WTC11 (cell line): ENCODE results near the gene MPND. TPM values are rescaled to one million over a fixed set of nuclear protein-coding genes. Genes with fewer than 3 reads are reported as not detected.

Source experiments
- AFF4 ChIP-seq: sonication (generic); formaldehyde crosslinking; IDR thresholded peaks from 2 replicates; pipeline ENCODE4 v1.8.1; 2023; ENCODE audit warnings: mild to moderate bottlenecking, missing genetic modification reagents, borderline replicate concordance
- AR ChIP-seq: fragments of 250-450 bp; sonication (Bioruptor Pico); IDR thresholded peaks from 2 replicates; pipeline ENCODE4 v1.9.0; 2021; ENCODE audit warnings: mild to moderate bottlenecking
- ATF3 ChIP-seq: sonication (generic); formaldehyde crosslinking; conservative IDR thresholded peaks from 2 replicates; pipeline ENCODE4 v1.8.1; 2022; ENCODE audit warnings: mild to moderate bottlenecking, missing genetic modification reagents
- ERG ChIP-seq: fragments of 250-450 bp; sonication (Bioruptor Pico); IDR thresholded peaks from 2 replicates; pipeline ENCODE4 v1.8.0; 2021; ENCODE audit warnings: mild to moderate bottlenecking
- HMGA2 ChIP-seq: fragments of 250-450 bp; sonication (Bioruptor Pico); IDR thresholded peaks from 2 replicates; pipeline ENCODE4 v1.4.0; 2021; ENCODE audit warnings: mild to moderate bottlenecking, moderate library complexity
- MAX ChIP-seq: sonication (generic); formaldehyde crosslinking; IDR thresholded peaks from 2 replicates; pipeline ENCODE4 v1.8.0; 2022; ENCODE audit warnings: mild to moderate bottlenecking, missing genetic modification reagents
- MXD4 ChIP-seq: fragments of 250-450 bp; sonication (Bioruptor Pico); IDR thresholded peaks from 2 replicates; pipeline ENCODE4 v1.8.0; 2021; ENCODE audit warnings: mild to moderate bottlenecking, moderate library complexity, borderline replicate concordance
- MYBL2 ChIP-seq: sonication (generic); formaldehyde crosslinking; IDR thresholded peaks from 2 replicates; pipeline ENCODE4 v1.8.1; 2023; ENCODE audit warnings: mild to moderate bottlenecking, moderate library complexity, missing genetic modification reagents
- NFATC4 ChIP-seq: fragments of 250-450 bp; sonication (Bioruptor Pico); IDR thresholded peaks from 2 replicates; pipeline ENCODE4 v1.9.0; 2021; ENCODE audit warnings: mild to moderate bottlenecking
- NR2C2 ChIP-seq: sonication (generic); formaldehyde crosslinking; IDR thresholded peaks from 2 replicates; pipeline ENCODE4 v1.8.0; 2022; ENCODE audit warnings: mild to moderate bottlenecking, missing genetic modification reagents
- PRRX2 ChIP-seq: fragments of 250-450 bp; sonication (Bioruptor Pico); IDR thresholded peaks from 2 replicates; pipeline ENCODE4 v1.8.0; 2021; ENCODE audit warnings: mild to moderate bottlenecking
- RELA ChIP-seq: sonication (generic); formaldehyde crosslinking; IDR thresholded peaks from 2 replicates; pipeline ENCODE4 v1.8.1; 2022; ENCODE audit warnings: missing genetic modification reagents, mild to moderate bottlenecking, borderline replicate concordance
- SP1 ChIP-seq: sonication (generic); formaldehyde crosslinking; conservative IDR thresholded peaks from 2 replicates; pipeline ENCODE4 v1.8.1; 2022; ENCODE audit warnings: missing genetic modification reagents
- ZNF219 ChIP-seq: sonication (generic); formaldehyde crosslinking; IDR thresholded peaks from 2 replicates; pipeline ENCODE4 v1.8.0; 2023; ENCODE audit warnings: missing genetic modification reagents, mild to moderate bottlenecking, borderline replicate concordance
- ZNF263 ChIP-seq: sonication (generic); formaldehyde crosslinking; IDR thresholded peaks from 2 replicates; pipeline ENCODE4 v1.8.1; 2022; ENCODE audit warnings: low read depth, mild to moderate bottlenecking, moderate library complexity, missing genetic modification reagents
- ZNF416 ChIP-seq: fragments of 250-450 bp; sonication (Bioruptor Pico); IDR thresholded peaks from 2 replicates; pipeline ENCODE4 v1.9.0; 2021; ENCODE audit warnings: mild to moderate bottlenecking, inconsistent platforms
- total RNA-seq: library from RNA; stranded (reverse); gene quantifications from 3 replicates; pipeline ENCODE4 v1.2.3, GENCODE V29; 2021
- TF ChIP-seq, protein P1 (sequence below): sonication (generic); formaldehyde crosslinking; IDR thresholded peaks from 2 replicates; pipeline ENCODE4 v1.8.0; 2023; ENCODE audit warnings: mild to moderate bottlenecking, missing genetic modification reagents
- TF ChIP-seq, protein P2 (sequence below): fragments of 250-450 bp; sonication (Bioruptor Pico); IDR thresholded peaks from 2 replicates; pipeline ENCODE4 v1.9.0; 2021; ENCODE audit warnings: mild to moderate bottlenecking
- TF ChIP-seq, protein P3 (sequence below): sonication (generic); formaldehyde crosslinking; IDR thresholded peaks from 2 replicates; pipeline ENCODE4 v1.8.0; 2023; ENCODE audit warnings: missing genetic modification reagents, mild to moderate bottlenecking, borderline replicate concordance
- TF ChIP-seq, protein P4 (sequence below): fragments of 250-450 bp; sonication (Bioruptor Pico); IDR thresholded peaks from 2 replicates; pipeline ENCODE4 v2.1.2; 2022; ENCODE audit warnings: mild to moderate bottlenecking, moderate library complexity

The MPND gene
- total RNA-seq, 1 experiment from 2014 or later: 28.3 TPM

GRCh38 chr19:4400135-4400936, 57.0 kb downstream of the MPND start, which contains the start of gene SH3GL1 (continued):
- TF ChIP-seq SP1 (CRISPR knock-in tag) (peak; percentile 77), MAX (CRISPR knock-in tag) (peak; percentile 54; the same call in 1 of the 2 replicates), ERG (CRISPR knock-in tag) (no peak), NR2C2 (CRISPR knock-in tag) (no peak), ATF3 (CRISPR knock-in tag) (no peak), AR (no peak), HMGA2 (CRISPR knock-in tag) (no peak), ZNF416 (no peak), ZNF263 (CRISPR knock-in tag) (no peak), AFF4 (CRISPR knock-in tag) (no peak), ZNF219 (CRISPR knock-in tag) (no peak), NFATC4 (CRISPR knock-in tag) (no peak), PRRX2 (no peak), MXD4 (CRISPR knock-in tag) (no peak), MYBL2 (CRISPR knock-in tag) (0 out of 2 replicates have a peak, but pooled peaks have one; percentile 18), RELA (CRISPR knock-in tag) (no peak)
- TF ChIP-seq, protein P1, sequence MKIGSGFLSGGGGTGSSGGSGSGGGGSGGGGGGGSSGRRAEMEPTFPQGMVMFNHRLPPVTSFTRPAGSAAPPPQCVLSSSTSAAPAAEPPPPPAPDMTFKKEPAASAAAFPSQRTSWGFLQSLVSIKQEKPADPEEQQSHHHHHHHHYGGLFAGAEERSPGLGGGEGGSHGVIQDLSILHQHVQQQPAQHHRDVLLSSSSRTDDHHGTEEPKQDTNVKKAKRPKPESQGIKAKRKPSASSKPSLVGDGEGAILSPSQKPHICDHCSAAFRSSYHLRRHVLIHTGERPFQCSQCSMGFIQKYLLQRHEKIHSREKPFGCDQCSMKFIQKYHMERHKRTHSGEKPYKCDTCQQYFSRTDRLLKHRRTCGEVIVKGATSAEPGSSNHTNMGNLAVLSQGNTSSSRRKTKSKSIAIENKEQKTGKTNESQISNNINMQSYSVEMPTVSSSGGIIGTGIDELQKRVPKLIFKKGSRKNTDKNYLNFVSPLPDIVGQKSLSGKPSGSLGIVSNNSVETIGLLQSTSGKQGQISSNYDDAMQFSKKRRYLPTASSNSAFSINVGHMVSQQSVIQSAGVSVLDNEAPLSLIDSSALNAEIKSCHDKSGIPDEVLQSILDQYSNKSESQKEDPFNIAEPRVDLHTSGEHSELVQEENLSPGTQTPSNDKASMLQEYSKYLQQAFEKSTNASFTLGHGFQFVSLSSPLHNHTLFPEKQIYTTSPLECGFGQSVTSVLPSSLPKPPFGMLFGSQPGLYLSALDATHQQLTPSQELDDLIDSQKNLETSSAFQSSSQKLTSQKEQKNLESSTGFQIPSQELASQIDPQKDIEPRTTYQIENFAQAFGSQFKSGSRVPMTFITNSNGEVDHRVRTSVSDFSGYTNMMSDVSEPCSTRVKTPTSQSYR: no peak
- TF ChIP-seq, protein P2, sequence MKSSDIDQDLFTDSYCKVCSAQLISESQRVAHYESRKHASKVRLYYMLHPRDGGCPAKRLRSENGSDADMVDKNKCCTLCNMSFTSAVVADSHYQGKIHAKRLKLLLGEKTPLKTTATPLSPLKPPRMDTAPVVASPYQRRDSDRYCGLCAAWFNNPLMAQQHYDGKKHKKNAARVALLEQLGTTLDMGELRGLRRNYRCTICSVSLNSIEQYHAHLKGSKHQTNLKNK (CRISPR knock-in tag): no peak
- TF ChIP-seq, protein P3, sequence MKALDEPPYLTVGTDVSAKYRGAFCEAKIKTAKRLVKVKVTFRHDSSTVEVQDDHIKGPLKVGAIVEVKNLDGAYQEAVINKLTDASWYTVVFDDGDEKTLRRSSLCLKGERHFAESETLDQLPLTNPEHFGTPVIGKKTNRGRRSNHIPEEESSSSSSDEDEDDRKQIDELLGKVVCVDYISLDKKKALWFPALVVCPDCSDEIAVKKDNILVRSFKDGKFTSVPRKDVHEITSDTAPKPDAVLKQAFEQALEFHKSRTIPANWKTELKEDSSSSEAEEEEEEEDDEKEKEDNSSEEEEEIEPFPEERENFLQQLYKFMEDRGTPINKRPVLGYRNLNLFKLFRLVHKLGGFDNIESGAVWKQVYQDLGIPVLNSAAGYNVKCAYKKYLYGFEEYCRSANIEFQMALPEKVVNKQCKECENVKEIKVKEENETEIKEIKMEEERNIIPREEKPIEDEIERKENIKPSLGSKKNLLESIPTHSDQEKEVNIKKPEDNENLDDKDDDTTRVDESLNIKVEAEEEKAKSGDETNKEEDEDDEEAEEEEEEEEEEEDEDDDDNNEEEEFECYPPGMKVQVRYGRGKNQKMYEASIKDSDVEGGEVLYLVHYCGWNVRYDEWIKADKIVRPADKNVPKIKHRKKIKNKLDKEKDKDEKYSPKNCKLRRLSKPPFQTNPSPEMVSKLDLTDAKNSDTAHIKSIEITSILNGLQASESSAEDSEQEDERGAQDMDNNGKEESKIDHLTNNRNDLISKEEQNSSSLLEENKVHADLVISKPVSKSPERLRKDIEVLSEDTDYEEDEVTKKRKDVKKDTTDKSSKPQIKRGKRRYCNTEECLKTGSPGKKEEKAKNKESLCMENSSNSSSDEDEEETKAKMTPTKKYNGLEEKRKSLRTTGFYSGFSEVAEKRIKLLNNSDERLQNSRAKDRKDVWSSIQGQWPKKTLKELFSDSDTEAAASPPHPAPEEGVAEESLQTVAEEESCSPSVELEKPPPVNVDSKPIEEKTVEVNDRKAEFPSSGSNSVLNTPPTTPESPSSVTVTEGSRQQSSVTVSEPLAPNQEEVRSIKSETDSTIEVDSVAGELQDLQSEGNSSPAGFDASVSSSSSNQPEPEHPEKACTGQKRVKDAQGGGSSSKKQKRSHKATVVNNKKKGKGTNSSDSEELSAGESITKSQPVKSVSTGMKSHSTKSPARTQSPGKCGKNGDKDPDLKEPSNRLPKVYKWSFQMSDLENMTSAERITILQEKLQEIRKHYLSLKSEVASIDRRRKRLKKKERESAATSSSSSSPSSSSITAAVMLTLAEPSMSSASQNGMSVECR: peak; percentile 51; the same call in 1 of the 2 replicates
- TF ChIP-seq, protein P4, sequence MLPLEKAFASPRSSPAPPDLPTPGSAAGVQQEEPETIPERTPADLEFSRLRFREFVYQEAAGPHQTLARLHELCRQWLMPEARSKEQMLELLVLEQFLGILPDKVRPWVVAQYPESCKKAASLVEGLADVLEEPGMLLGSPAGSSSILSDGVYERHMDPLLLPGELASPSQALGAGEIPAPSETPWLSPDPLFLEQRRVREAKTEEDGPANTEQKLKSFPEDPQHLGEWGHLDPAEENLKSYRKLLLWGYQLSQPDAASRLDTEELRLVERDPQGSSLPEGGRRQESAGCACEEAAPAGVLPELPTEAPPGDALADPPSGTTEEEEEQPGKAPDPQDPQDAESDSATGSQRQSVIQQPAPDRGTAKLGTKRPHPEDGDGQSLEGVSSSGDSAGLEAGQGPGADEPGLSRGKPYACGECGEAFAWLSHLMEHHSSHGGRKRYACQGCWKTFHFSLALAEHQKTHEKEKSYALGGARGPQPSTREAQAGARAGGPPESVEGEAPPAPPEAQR (CRISPR knock-in tag): no peak
